GM19324 (cell line): Measurements from ENCODE around the gene C6orf132.
"Not testable (repeated sequence)": the region's sequence is repeated elsewhere in the genome, so short reads cannot be mapped to it uniquely, and the experiment has no call there.

Experiments used
- ATAC-seq: cut with Tn5 transposase; IDR thresholded peaks from one replicate; pipeline ENCODE4 v1.9.1; 2021; ENCODE audit warnings: mild to moderate bottlenecking, moderate library complexity; ENCODE audit not compliant: unreplicated experiment, low FRiP score

C6orf132 gene

DNA sequence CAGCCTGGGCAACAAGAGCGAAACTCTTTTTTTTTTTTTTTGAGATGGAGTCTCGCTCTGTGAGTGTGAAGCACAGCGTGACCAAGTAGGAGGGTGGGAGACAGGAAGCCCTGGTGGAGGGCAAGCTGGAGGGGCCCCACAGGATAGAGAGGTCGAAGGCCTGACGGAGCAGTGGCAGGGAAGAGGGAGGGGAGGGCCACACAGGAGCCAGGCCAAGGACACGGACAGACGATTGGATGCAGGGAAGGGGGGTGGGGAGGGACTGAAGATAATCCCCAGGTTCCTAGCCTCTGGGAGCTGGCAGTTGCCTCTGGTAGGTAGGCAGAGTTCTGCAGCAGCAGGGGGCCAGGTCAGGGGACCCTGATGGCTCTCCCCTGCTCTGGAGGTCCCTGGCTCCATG, 20.0 kb upstream of the C6orf132 start:
- no peak for ATAC-seq

DNA sequence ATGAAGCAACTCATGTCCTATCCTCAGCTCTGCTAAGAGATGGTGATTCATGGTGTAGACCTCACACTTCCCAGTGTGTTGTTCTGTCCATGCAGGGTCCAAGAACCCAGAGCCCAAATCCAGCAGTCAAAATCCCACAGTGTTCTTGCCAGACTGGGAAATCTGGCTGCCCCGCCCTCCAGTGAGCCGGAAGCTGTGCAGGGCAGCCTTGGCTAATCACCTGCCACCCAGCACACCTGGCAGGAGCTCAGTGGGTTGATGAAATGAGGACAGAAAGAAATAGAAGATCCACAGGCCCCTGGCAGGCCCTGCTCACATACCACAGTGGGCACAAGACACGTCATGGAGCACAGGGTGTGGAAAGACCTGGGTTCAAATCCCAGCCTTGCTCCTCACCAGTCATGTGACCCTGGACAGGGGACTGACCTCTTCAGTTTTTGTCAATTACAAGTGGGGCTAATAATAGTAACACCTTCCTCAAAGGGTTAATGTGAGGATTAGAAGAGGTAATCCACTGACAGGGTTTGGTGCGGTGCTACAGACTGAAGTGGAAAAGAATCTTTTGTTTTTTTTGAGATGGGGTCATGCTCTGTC, 17.1 kb upstream of the C6orf132 start:
- no peak for ATAC-seq

DNA sequence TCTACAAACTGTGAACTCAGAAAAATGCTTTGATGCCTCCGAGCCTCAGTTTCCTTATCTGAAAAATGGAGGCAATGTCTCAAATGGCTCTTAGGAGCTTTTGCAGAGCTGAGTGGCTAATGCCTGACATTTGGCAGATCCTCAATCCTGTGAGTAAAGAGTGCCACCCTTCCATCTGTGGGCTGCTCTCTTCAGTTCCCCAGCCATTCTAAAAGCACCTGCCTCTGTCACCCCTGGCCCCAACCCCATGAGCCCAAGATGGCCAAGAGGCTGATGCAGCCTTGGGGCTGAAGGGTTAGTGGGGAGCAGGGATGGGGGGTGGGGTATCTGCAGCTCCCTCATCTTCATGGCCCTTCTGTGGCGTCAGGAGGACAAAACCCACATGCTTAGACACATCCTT, 16.2 kb upstream of the C6orf132 start:
- no peak for ATAC-seq

DNA sequence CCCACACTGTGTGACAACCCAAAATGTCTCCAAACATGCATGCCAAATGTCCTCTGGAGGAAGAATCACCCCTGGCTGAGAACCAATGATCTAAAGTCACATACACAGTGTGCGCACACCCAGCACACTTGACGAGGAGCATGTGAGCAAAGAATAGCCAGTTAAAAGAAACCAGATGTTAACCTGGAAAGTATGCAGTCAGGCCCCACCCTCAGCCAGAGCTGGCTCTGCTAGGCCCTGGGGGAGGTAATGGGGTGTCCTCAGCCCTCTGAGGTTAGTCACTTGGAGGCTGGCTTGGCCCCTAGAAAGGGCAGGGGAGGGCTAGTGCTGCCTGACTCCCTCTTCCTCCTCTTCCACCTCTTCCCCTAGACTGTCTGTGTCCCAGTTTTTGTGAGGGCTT, 15.6 kb upstream of the C6orf132 start:
- no peak for ATAC-seq

DNA sequence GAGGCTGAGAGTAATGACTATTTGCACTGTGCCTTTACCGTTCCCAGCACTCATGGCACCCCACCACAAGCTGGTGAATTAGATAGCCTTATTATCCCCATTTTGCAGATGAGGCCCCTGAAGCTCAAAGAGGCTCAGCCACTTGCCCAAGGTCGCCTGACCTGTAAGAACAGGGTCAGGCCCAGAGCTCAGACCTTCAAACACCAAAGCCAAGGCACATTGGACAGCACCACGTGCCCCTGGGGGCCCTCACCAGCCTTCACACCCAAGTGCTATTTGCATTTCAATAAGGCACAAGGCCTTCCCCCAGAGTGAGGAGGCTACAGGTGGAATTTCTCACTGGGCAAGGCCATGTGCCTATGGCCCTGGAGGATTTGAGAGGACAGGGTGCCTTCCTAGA, 14.2 kb upstream of the C6orf132 start:
- ATAC-seq: no peak

DNA sequence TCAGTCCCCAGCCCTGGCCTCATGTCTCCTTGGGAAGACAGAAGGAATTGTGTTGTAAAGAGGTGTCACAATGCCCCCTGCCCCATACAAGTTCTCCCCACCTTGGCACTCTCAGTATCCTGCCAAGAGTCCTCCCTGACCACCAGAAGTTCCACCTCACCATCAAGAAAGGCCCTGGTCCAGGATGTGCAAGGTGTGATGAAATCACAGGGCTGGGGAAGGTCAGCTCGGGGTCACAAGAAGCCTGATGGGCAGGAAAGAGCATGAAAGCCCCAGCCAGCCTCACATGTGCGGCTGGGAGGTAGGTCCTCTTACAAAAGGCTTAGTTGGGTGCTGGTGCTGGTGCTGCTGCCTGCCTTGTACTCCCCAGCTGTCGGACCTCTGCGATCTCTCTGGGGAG, 12.9 kb upstream of the C6orf132 start:
- no peak for ATAC-seq

DNA sequence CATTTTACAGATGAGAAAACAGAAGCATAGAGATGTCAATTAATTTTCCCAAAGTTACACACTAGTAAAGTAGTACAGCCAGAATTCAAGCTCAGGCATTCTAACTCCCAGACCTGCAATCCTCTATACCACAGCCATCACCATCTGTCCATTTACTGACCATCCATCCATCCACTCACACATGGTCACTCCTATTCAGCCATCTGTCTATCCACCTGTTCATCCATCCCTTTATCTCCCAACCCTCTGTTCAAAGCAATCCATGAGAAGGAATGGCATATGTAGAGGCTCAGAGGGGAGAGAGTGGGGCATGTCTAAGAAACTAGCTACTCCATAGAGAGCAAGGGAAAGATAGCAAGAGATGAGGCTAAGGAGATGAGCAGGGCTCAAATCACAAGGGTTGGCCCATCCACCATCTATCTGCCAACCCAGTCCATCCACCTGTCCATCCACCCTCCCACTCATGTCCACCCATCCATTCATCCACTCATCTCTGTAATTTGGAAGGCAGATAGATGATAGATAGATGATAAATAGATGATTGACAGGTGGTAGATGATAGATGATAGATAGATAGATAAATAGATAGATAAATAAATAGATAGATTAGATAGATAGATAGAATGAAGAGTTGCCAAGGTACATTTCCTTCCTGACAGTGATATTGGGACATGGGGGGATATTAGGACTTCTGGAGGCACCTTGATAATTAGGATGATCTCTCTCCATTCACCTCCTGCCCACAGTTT, 12.2 kb upstream of the C6orf132 start:
- no peak for ATAC-seq

DNA sequence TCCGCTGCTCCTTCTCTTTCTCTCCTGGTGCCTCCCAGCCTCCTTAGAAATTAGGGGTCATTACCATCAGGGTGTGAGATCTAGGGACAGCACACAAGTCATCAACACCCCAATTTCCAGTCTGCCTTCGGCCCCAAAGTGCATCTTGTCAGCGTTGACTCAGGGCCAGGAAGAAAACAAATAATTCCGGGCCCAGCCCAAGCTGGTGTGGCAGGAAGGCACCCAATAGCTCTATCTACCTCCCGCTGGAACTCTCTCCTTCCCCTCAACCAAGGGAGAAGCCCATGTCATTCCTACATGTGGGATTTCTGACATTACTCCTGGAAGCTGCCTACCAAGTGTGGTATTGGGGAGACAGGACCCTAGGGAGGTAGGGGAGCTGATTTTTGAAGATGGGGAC, 11.5 kb upstream of the C6orf132 start:
- no peak for ATAC-seq

DNA sequence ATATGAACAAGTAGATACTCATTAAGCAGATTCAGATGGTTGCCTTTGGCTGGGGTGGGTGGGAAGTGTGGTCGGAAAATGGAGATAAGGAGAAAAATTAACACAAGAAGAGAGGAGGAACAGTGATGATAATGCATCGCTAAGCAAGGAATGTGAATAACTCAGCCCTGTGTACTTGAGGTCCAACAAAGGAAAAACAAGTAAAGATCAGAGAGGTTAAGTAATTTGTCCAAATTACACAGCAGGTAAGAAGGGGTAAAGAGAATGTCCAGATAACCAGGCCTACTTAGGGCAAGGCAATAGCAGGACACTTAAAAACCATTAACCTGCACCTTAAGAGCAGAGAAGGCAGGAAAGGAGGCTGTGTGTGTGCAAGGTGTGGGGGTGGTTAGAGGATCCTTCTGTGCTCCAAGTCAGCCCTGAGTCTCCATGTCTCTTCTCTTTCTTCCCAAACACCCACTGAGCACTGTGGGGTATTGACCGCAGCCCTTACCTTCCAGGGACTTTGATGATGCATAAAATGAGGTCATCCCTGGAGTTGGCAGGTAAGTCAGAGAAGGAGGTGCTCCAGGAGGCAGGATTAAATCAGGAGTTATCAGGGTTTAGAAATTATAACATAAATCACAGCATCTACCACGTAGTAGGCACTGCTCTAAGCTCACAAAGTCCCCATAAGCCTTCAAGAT, 10.3 kb upstream of the C6orf132 start:
- not testable (repeated sequence) for ATAC-seq

DNA sequence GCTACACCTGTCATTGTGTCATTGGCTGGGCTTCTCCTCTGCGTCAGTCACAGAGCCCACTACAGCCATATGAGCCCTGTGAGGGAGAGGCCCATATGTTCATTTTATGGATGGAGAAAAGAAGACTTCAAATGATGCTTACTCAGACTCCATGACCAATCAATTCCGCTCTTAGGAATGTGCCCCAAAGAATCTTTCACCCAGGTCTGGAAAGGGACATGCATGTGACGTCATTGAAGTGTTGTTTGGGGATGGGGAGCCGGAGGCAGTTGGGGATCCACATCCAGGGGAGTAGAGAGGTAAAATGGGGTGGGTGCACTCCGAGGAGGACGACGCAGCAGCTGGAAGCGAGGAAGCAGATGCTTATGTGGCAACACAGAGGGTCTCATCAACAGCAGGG, 9.6 kb upstream of the C6orf132 start:
- ATAC-seq: no peak

DNA sequence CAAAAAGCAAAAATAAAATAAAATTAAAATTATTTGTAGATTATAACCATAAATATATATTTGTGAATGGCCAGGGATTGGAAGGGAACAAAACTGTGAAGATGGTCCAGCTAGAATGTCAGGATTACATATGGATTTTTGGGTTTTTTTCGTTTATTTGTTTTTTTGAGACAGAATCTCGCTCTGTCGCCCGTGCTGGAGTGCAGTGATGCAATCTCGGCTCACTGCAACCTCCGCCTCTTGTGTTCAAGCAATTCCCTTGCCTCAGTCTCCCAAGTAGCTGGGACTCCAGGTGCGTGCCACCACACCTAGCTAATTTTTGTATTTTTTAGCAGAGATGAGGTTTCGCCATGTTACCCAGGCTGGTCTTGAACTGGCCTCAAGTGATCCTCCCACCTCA, 7.8 kb upstream of the C6orf132 start:
- no peak for ATAC-seq

DNA sequence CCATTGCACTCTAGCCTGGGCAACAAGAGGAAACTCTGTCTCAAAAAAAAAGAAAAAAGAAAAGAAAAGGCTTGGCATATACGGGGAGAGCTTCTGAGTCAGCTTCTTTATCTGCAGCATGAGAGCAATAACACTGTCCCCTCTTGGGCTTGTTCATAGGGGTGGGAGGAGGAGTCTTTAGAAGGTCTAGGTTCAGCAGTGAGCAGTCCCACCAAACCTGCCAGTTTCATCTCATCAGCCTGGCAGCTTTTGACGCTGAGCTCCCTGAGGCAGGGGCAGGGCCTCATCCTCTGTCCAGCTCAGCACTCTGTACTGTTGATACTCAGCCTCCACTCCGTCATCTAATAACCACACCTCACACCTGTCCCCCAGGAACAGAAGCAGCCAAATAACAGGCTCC, 5.6 kb upstream of the C6orf132 start:
- ATAC-seq: no peak

DNA sequence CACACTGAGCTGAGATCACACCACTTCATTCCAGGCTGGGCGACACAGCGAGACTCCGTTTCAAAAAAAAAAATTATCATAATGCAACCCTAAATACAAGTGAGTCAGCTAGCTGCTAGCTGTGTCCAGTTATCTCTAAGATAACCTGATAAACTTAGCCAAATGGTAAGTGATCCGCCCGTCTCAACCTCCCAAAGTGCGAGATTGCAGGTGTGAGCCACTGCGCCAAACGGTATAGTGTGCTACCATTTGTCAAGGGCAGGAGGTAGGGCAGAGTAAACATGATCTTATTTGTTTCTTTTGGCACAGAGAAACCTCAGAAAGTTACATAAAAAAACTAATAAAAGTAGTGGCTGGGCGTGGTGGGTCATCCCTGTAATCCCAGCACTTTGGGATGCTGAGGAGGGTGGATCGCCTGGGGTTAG, 4.7 kb upstream of the C6orf132 start:
- no peak for ATAC-seq

DNA sequence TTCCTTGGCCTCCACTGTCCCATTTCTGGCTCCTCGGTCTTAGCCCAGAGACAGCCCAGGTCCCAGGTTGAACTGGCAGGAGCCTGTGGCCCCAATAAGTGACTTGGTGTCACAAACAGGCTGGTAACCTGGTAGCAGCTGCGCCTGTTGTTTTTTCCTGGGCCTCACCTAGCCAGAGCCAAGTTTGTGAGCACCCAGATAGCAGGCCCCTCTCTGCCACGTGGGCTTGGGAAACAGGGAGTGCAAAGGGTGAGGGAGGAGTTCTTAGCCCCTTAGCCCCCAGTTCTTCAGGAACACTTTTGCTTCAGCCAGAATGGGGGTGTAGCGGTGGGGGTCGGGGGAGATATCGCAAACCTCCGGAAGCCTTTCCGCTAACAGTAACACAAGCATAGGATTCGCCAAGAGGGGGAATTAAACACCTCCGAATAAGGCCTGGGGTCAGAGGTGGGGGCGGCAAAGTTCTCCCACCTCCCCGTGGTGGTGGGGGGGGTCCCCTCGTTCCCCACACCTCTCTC, 760 bp downstream of the C6orf132 start:
- ATAC-seq: no peak

DNA sequence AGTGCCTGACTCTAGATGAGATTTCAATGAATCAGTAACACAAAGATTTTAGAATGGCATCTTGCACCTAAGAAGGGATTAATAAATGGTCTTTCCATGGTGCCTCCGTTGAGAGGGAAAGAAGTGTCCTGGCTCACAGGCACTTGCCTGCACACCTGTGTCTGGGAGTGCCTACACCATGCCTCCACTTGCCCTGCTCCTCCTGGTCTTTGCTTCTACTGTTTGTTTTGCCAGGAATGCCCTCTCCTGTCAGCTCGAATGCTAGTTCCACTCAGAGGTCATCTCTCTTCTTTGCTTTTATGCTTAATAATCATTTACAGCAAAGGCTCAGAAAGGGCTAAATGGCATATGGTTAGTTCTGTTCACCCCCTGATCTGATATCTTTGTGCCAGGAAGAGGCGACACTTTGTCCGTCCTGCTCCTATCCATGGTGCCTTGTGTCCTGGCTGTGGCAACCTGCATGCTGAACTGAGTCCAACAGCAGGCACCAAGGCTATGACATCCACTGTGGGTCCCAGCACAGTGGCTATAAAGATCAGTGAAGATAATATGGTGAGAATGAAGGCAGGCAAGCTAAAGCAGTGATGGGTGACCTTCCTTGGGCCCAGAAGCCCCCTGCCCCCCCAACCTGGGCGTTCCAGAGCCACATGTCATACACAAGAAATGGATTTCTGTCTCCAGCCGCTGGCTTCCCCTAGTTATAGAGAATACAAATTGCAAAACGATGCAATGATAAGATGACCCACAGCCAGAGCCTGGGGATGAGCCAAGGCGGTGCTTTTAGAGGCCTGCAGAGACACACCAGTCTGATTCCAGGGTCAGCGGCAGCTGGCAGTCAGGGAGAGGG, 1.4 kb downstream of the C6orf132 start:
- ATAC-seq: no peak

DNA sequence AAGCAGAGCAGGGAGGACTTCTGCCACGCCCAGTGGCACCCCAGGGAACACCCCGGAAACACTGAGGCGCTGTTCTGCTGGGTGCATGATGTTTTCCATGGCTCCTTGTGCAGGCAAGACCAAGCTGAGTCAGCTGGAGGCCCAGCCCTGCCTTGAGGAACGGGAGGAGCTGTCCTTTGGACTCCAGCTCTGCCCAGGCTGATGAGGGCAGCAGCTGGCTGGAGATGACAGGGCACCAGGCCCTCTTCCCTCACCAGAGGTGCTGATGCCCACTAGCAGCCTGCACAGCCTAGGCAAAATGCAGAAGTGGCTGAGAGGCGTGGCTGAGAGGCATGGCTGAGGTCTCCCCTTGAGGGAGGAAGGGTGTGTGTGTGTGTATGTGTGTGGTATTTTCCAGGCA, 2.4 kb downstream of the C6orf132 start:
- ATAC-seq: no peak

DNA sequence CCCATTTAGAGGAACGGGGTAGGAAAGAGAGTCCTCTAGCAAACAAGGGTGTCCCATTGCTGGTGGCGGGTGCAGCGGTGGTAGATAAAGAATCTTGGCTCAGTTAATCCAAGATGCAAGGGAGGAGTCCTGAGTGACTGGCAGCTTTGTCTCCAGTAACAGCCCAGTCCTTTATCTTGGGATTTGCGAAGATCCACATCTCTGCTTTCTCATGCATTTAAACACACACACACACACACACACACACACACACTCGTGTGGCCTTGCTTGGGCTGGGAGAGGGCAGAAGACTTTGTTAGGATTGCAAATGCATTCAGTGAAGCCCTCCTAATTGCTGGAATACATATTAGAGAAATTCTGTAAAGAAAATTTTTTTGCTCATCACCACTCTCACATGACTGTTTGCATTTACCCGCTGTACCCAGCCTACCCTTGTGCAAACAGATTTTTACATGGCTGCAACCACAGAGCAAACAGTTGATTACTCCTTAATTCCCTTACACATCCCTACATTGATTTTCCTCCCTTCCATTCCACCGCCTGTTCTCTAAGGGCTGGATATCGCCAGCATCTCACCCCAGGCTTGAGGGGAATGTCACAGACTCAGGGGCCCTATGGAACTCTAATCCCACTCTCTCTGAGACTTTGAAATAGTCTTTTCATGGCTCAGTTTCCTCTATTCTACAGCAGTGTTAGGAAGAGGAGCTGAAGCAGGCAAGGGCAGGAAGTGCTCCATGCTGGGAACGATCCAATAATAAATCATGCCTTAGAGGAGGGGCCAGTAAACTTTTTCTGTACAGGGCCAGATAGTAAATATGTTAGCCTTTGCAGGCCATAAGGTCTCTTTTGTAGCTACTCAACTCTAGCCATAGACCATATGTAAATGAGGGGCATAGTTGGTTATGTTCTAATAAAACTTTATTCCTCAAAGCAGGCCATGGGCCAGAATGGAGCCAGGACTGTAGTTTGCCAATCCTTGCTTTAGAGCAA, 3.5 kb downstream of the C6orf132 start:
- no peak for ATAC-seq

DNA sequence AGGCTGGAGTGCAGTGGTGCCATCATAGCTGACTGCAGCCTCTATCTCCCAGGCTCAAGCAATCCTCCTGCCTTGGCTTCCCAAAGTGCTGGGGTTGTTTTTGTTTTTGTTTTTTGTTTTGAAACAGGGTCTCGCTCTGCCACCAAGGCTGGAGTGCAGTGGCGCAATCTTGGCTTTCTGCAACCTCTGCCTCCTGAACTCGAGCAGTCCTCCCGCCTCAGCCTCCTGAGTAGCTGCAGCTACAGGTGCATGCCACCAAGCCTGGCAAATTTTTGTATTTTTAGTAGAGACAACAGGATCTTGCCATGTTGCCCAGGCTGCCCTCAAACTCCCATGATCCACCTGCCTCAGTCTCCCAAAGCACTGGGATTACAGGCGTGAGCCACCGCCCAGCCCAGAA, 4.2 kb downstream of the C6orf132 start:
- ATAC-seq: no peak

DNA sequence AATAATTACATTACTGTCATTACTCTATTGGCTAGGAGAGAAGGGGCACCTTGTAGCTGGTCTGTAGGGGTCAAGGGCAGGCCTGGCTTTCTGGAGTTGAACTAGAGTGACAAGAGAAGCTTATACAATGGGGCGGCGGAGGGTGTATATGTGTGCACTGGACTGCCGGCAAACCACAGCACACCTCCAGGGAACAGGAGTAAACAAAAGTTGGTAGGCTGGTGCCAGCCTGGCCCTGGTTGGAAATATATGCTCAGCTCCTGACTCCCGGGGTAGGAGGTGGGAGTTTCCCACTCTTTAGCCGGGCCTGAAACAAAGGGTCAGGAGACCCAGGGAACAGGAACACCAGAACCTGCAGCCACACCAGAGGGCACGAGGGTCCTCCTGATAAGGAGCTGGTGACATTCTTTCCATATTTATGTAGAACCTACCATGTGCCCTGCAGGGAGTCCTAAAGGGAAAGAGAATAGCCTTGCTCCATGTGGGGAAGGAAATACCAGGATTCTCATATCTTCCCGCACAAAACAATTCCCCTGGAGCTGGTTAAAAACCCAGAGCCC, 5.1 kb downstream of the C6orf132 start:
- no peak for ATAC-seq
